ENCODE results near the gene OR13C3. TPM values are rescaled to one million over a fixed set of nuclear protein-coding genes. Genes with fewer than 3 reads are reported as not detected.

OR13C3 gene
- total RNA-seq, 1 experiment from 2014 or later: not detected

Other genes starting within 250 kb of the OR13C3 start
- not detected in 2 replicates for gene OR13F1, start 32.6 kb downstream of the OR13C3 start, total RNA-seq (2014; rRNA removed; shearing (Covaris generic); ENCODE audit: low replicate concordance)
- gene OR13C4, start 9.6 kb downstream of the OR13C3 start, total RNA-seq (2014; rRNA removed; shearing (Covaris generic); ENCODE audit: low replicate concordance): not detected in 2 replicates
- gene OR13C8, start 32.3 kb upstream of the OR13C3 start, total RNA-seq (2014; rRNA removed; shearing (Covaris generic); ENCODE audit: low replicate concordance): not detected in 2 replicates
- gene OR13C5, start 62.6 kb upstream of the OR13C3 start, total RNA-seq (2014; rRNA removed; shearing (Covaris generic); ENCODE audit: low replicate concordance): not detected in 2 replicates
- gene OR13C2, start 68.8 kb upstream of the OR13C3 start, total RNA-seq (2014; rRNA removed; shearing (Covaris generic); ENCODE audit: low replicate concordance): not detected in 2 replicates
- gene OR13C9, start 81.3 kb upstream of the OR13C3 start, total RNA-seq (2014; rRNA removed; shearing (Covaris generic); ENCODE audit: low replicate concordance): not detected in 2 replicates
- not detected in 2 replicates for gene OR13D1, start 157.7 kb upstream of the OR13C3 start, total RNA-seq (2014; rRNA removed; shearing (Covaris generic); ENCODE audit: low replicate concordance)
- gene NIPSNAP3A, start 210.8 kb upstream of the OR13C3 start, total RNA-seq (2014; rRNA removed; shearing (Covaris generic); ENCODE audit: low replicate concordance): 14.8 and 23.0 TPM in 2 replicates
- 2.4 TPM in 1 of 2 replicates, not detected in the other for gene NIPSNAP3B, start 227.3 kb upstream of the OR13C3 start, total RNA-seq (2014; rRNA removed; shearing (Covaris generic); ENCODE audit: low replicate concordance)

Data from Caki2 (cell line).